Right renal cortex interstitium (tissue), 3 donors: ENCODE results near the gene SEMA4G. TPM values are rescaled to one million over a fixed set of nuclear protein-coding genes. Genes with fewer than 3 reads are reported as not detected.

Source experiments
- DNase-seq, 3 donors: peaks; one replicate each; pipeline ENCODE4 v3.0.0-alpha.2; 2013; ENCODE audit warnings: low read depth in 3 of 3, low spot score in 2 of 3
- polyA plus RNA-seq, 3 donors: library from polyadenylated mRNA; unstranded; fragments of 120-200 nt; gene quantifications; one replicate each; pipeline ENCODE4 v1.2.1, GENCODE V29; 2013; ENCODE audit not compliant: insufficient read length in 3 of 3

Gene SEMA4G, protein sequence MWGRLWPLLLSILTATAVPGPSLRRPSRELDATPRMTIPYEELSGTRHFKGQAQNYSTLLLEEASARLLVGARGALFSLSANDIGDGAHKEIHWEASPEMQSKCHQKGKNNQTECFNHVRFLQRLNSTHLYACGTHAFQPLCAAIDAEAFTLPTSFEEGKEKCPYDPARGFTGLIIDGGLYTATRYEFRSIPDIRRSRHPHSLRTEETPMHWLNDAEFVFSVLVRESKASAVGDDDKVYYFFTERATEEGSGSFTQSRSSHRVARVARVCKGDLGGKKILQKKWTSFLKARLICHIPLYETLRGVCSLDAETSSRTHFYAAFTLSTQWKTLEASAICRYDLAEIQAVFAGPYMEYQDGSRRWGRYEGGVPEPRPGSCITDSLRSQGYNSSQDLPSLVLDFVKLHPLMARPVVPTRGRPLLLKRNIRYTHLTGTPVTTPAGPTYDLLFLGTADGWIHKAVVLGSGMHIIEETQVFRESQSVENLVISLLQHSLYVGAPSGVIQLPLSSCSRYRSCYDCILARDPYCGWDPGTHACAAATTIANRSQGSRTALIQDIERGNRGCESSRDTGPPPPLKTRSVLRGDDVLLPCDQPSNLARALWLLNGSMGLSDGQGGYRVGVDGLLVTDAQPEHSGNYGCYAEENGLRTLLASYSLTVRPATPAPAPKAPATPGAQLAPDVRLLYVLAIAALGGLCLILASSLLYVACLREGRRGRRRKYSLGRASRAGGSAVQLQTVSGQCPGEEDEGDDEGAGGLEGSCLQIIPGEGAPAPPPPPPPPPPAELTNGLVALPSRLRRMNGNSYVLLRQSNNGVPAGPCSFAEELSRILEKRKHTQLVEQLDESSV
- 10 to 100 TPM; 41.1 to 48.1 (median 43.6) TPM for polyA plus RNA-seq

GRCh38 chr10:100969187-100970075 is at the start of gene SEMA4G:
TSS of gene SEMA4G (plus strand) at chr10:100969504. CDS start at chr10:100972913, 3,409 bp downstream.
- DNase-seq, result no peak

DNA sequence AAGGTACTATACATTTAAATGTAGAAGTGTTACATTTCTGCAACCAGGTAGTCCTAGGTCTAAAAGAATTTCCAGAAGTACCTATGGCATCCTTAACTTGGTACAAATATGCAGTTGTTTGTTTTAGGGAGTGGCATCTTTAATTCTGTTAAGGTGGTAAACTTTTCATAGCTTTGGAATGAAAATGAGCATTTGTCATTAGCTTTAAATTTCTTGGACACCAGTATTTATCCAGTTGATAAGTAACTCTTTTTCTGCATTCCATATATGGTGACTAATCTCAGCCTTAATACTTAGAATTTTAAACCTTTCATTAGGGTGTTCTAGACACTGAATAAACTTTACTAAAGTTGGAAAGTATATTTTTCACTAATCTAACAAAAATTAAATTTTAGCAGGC is 45.7 kb upstream of the SEMA4G start:
- no peak for DNase-seq

DNA sequence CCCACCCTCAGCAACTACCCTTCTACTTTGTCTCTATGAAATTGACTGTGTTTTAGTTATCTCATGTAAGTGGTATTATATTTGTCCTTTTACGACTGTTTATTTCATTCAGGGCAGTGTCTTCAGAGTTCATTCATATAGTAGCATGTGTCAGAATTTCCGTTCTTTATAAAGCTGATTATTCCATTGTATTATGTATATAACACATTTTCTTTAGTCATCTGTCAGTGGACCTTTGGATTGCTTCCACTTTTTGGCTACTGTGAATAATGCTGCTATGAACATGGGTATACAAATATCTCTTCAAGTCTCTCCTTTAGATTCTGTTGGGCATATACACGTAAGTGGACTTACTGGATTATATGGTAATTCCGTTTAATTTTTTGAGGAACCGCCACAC is 42.0 kb upstream of the SEMA4G start:
- no peak for DNase-seq

- no peak for DNase-seq
Observed at GRCh38 chr10:100928039-100928438, 41.3 kb upstream of the SEMA4G start.

DNA sequence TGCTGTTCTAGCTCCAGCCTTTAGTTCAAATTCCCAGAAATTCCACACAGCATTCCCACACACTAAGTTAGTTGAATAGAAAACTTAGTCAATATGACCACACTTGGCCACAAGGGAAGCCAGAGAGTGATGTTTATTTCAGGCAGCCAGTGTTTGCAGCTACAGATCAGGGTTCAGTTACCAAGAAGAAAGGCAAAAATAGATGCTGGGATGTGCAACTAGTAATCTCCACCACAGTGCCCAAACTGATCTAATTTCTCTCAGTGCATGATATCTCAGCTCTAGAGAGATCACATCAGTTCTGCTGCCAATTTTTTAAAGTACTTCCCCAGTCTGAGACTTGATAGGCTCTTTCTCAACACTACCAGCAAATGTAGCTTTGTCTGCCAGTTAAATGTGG is 38.9 kb upstream of the SEMA4G start:
- no peak for DNase-seq

GRCh38 chr10:100934084-100934659 is 35.1 kb upstream of the SEMA4G start:
- no peak for DNase-seq

- no peak for DNase-seq
Observed at GRCh38 chr10:100939763-100940344, 29.4 kb upstream of the SEMA4G start.

DNA sequence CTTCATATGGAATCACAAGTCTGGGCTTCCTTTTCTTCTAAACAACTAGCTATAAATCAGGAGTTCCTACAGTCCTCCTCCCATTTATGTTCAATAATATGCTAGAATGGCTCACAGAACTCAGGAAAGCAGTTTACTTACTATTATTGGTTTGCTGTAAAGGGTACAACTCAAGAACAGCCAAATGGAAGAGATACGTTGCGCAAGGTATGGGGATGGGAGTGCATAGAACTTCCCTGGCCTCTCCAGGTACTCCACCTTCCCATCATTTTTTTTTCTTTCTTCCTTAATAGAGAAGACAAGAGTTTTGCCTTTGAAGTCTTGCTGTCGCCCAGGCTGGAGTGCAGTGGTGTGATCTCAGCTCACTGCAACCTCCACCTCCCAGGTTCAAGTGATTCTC is 27.1 kb upstream of the SEMA4G start:
- no peak for DNase-seq

DNA sequence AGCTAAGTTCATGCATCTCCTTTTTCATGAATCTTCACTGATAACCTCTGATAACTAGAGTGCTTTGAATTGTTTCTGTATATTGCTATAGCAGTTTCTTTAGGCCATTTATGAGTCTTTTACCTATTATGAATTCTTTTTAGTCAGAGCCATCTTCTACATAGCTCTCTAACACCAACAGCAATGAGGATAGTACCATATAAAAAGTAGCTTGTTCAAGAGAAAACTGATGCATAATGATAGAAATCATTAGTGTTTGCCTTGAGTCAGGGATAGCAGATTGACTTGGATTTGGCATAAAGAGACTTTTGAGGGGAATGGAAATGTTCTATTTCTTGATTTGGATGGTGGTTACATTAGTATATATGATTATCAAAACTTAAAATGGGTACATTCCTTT is 25.8 kb upstream of the SEMA4G start:
- no peak for DNase-seq

DNA sequence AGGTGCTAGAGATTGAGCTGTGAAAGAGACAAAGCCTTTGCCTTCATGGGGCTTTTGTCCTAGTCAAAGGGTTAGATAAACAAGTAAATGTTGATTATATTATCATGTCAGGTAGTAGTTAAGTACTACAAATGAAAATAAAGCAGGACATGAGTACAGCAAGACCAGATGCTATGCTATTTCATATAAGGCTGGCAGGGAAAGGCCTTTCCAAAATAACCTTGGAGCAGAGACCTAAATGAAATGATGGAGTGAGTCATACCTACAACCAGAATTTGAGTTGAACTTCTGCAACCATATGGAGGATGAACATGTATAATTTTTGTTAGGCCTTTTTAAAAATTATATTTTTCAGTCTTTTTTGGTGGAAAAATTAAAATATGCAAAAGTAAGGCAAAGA is 23.6 kb upstream of the SEMA4G start:
- no peak for DNase-seq

- no peak for DNase-seq
Observed at GRCh38 chr10:100948916-100949315, 20.4 kb upstream of the SEMA4G start.

DNA sequence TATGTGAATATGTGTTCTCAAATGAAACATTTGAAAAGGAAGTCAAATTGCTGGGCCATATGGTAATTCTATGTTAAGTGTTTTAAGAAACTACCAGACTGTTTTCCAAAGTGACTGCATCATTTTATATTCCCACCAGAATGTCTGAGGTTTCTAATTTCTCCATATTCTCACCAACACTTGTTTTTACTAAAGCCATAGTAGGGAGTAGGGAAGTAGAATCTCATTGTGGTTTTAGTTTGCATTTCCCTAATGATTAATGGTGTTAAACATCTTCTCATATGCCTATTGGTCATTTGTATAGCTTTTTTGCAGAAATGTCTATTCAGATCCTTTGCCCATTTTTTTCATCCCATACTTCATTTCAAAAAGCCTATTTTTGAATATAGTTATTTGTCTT is 9.1 kb upstream of the SEMA4G start:
- no peak for DNase-seq

DNA sequence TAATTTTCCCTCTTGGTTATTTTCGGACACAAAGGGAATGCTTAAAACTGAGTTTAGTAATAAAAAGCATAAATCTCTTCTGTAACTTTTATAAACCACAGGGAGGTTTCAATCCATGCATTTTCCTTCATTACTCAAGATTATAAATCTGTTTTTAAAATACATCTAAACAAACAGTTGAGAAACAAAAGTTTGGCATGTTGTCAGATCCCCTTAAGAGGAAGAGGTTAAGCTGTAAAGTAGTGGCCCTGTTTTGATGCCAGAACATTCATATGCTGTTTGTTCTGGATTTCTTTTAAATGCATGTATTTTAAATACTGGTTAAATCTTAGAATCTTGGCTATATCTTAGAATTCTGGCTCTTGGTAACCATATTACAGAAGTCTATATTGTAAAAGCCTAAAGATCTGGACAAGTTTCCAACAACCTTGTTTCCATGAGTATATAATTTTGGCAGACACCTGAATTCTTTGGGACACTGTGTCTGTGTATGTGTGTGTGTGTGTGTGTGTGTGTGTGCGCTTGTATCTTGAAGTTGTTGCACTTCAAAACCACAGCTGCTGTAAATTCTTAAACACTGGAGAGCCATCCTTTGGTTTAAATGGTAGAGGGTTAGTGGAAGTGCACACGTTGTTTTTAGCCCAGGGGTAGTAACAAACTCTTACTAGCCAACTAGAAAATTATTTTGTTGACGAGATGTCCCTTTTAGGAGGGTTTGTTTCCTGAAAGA is 6.8 kb upstream of the SEMA4G start:
- DNase-seq, result no peak

- DNase-seq, result no peak
Observed at GRCh38 chr10:100963826-100964225, 5.5 kb upstream of the SEMA4G start.

DNA sequence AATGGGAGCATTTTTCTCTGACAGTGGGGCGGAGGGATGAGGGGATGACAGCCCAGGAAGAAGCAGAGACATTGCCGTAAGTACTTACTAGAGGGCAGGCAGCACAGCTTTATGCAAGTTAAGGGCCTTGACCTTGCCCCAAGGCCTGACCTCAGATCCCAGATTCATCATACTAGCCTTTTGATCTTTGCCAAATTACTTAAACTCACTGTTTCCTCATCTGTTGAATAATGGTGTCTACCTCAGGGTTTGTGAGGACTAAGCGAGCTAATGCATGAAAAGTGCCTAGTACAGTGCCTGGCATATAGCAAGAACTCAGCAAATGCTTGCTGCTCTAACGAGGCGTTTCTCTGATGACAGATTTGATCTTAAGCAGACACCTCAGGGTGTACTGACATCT is 3.5 kb upstream of the SEMA4G start:
- no peak for DNase-seq

DNA sequence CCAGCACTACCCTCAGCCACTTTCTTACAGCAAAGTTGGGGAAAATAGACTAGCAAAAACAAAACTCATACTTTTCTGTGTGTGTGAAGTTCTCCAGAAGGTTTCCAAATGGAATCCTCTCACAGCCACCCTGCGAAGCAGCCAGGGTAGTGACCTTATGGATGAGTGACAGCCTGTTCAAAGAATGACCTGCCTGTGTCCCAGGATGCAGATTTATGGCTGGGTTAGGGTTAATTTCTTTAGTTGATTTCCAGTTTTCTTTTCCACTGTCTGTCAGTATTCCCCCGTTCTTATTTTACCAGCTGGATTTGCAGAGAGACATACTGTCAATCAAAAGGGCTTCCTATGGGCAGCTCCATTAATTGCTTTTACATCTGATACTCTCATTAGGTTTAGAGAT is 2.4 kb upstream of the SEMA4G start:
- no peak for DNase-seq

DNA sequence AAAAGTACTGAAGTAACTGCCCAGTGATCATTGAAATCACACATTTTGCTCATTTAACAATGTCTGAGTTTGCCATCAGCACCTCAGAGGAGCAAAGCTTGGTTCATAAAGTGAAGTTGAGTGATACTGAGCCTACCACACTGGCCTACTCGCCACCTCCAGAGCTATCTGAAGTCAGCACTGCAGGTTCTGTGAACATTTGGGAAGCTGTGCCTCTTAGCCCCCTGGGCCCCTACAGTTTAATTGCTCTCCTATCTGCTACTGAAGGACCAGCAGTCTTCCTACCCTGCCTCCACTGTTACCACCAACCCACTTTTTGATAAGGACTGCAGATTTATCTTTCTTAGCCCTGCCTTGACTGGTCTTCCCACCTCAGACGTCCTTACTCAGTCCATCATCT is 2.0 kb upstream of the SEMA4G start:
- DNase-seq, result no peak

- no peak for DNase-seq
Observed at GRCh38 chr10:100968062-100968736, 1.1 kb upstream of the SEMA4G start.

GRCh38 chr10:100968863-100969186 is 479 bp upstream of the SEMA4G start:
- no peak for DNase-seq
